ENCODE data around the gene JAZF1. TPM values are rescaled to one million over a fixed set of nuclear protein-coding genes. Genes with fewer than 3 reads are reported as not detected.

Gene JAZF1
- total and polyA plus RNA-seq, 2 experiments from 2014 or later = 9.5 to 12.1 TPM

- H3K4me3 ChIP-seq = no peak overlapping the region
- TF ChIP-seq EZH2 (IDR thresholded peaks at IDR 0.05; ENCODE audit: borderline replicate concordance) (no peak), EZH2phosphoT487 (IDR thresholded peaks at IDR 0.05; ENCODE audit: low read depth, severe bottlenecking, unreplicated experiment) (no peak)
- TF ChIP-seq, protein P1, sequence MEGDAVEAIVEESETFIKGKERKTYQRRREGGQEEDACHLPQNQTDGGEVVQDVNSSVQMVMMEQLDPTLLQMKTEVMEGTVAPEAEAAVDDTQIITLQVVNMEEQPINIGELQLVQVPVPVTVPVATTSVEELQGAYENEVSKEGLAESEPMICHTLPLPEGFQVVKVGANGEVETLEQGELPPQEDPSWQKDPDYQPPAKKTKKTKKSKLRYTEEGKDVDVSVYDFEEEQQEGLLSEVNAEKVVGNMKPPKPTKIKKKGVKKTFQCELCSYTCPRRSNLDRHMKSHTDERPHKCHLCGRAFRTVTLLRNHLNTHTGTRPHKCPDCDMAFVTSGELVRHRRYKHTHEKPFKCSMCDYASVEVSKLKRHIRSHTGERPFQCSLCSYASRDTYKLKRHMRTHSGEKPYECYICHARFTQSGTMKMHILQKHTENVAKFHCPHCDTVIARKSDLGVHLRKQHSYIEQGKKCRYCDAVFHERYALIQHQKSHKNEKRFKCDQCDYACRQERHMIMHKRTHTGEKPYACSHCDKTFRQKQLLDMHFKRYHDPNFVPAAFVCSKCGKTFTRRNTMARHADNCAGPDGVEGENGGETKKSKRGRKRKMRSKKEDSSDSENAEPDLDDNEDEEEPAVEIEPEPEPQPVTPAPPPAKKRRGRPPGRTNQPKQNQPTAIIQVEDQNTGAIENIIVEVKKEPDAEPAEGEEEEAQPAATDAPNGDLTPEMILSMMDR (IDR thresholded peaks at IDR 0.05; ENCODE audit: poor library complexity) = no peak
- no peaks in the 10 kb centered on the region for H3K9me3 ChIP-seq (ENCODE audit: low read depth)
- WGBS (ENCODE audit: low lambda C conversion rate, missing lambda C conversion rate) = 88% methylated on average over 10 of the region's 10 CpGs
- H3K27ac ChIP-seq = no peak overlapping the region
- no peaks in the 10 kb centered on the region for H3K4me1 ChIP-seq (ENCODE audit: insufficient read depth)
- no peaks in the 10 kb centered on the region for H3K36me3 ChIP-seq (replicated peaks; ENCODE audit: insufficient read depth, low read depth)
- no peaks in the 10 kb centered on the region for H3K27me3 ChIP-seq
- DNase-seq (ENCODE audit: low spot score) = no peak
- H2AFZ ChIP-seq = no peak overlapping the region
- no peak overlapping the region for H3K4me2 ChIP-seq
- no peaks in the 10 kb centered on the region for H3K79me2 ChIP-seq
- no peaks in the 10 kb centered on the region for H3K9me2 ChIP-seq (replicated peaks; ENCODE audit: insufficient read depth)
- no peaks in the 10 kb centered on the region for H4K20me1 ChIP-seq (ENCODE audit: insufficient read depth, poor library complexity, severe bottlenecking)
Measured at GRCh38 chr7:27939893-27940292, 240.7 kb downstream of the JAZF1 start.

- no peak overlapping the region for H3K4me3 ChIP-seq
- TF ChIP-seq EZH2 (IDR thresholded peaks at IDR 0.05; ENCODE audit: borderline replicate concordance) = no peak
- TF ChIP-seq, protein P1 (IDR thresholded peaks at IDR 0.05; ENCODE audit: poor library complexity) = no peak
- peak; percentile 51 for TF ChIP-seq EZH2phosphoT487 (IDR thresholded peaks at IDR 0.05; ENCODE audit: low read depth, severe bottlenecking, unreplicated experiment)
- H3K36me3 ChIP-seq (replicated peaks; ENCODE audit: insufficient read depth, low read depth) = no peaks in the 10 kb centered on the region
- DNase-seq (ENCODE audit: low spot score) = no peak
- no peaks in the 10 kb centered on the region for H3K9me3 ChIP-seq (ENCODE audit: low read depth)
- H3K4me1 ChIP-seq (ENCODE audit: insufficient read depth) = no peaks in the 10 kb centered on the region
- H3K27me3 ChIP-seq = no peaks in the 10 kb centered on the region
- no peak overlapping the region for H2AFZ ChIP-seq
- H4K20me1 ChIP-seq (ENCODE audit: insufficient read depth, poor library complexity, severe bottlenecking) = no peaks in the 10 kb centered on the region
- no peaks in the 10 kb centered on the region for H3K79me2 ChIP-seq
- no peaks in the 10 kb centered on the region for H3K9me2 ChIP-seq (replicated peaks; ENCODE audit: insufficient read depth)
- H3K4me2 ChIP-seq = peak overlapping the region; percentile 0
- no peak overlapping the region for H3K27ac ChIP-seq
Measured at GRCh38 chr7:27936768-27937102, 243.9 kb downstream of the JAZF1 start.

DNA sequence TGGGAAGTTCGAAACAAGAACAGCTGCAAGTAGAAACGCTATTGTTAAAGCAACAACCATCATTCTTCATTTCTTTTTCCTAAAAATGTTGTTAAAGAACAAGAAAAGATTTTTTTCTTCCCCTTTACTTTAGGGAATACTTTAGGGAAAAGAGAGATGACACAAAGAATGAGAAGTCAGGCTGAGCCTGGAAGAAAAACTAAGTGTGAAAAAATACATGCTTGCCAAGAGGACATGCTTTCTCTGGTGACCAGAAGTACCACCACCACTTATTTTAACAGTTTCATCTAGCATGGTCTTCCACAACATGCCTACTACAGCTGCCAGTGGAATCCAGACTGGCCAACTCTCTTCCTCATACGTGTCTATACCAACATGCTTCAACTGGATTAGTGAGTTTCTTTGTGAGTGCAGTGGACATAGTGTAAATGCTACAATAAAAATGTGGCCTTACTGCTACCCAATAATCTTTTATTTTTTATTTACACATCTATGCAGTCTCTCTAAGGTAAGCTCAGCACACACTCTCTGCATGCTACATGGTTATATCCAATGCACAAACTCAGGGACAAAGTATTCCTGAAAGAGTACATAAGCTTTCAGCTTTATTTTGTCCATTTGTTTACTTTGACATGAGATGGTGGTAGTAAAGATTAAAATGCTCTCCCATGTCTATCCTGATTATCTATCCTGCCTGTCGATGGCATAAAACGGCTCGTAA, 244.4 kb downstream of the JAZF1 start:
- H3K4me3 ChIP-seq = no peak overlapping the region
- no peaks in the 10 kb centered on the region for H3K9me3 ChIP-seq (ENCODE audit: low read depth)
- H3K4me2 ChIP-seq = peak overlapping the region; percentile 0
- H3K4me1 ChIP-seq (ENCODE audit: insufficient read depth) = no peaks in the 10 kb centered on the region
- TF ChIP-seq EZH2phosphoT487 (IDR thresholded peaks at IDR 0.05; ENCODE audit: low read depth, severe bottlenecking, unreplicated experiment) (no peak), EZH2 (IDR thresholded peaks at IDR 0.05; ENCODE audit: borderline replicate concordance) (no peak)
- TF ChIP-seq, protein P1 (IDR thresholded peaks at IDR 0.05; ENCODE audit: poor library complexity) = no peak
- H3K36me3 ChIP-seq (replicated peaks; ENCODE audit: insufficient read depth, low read depth) = no peaks in the 10 kb centered on the region
- H3K27ac ChIP-seq = peak overlapping the region; percentile 16
- no peak overlapping the region for H2AFZ ChIP-seq
- 44% methylated on average over 6 of the region's 6 CpGs for WGBS (ENCODE audit: low lambda C conversion rate, missing lambda C conversion rate)
- no peaks in the 10 kb centered on the region for H3K27me3 ChIP-seq
- no peaks in the 10 kb centered on the region for H4K20me1 ChIP-seq (ENCODE audit: insufficient read depth, poor library complexity, severe bottlenecking)
- no peaks in the 10 kb centered on the region for H3K79me2 ChIP-seq
- DNase-seq (ENCODE audit: low spot score) = no peak
- H3K9me2 ChIP-seq (replicated peaks; ENCODE audit: insufficient read depth) = no peaks in the 10 kb centered on the region

Data from hepatocyte (in vitro differentiated cells).